HEK293 (cell line): ENCODE results near the gene SLC16A11.

Experiments used
- CTCF ChIA-PET: fragments of 350-600 bp; formaldehyde crosslinking; extraction: SDS; loops from one replicate; lab custom pipeline; 2021; ENCODE audit warnings: antibody characterized with exemption; lab: Yijun Ruan, JAX
- POLR2A ChIA-PET: fragments of 300-600 bp; formaldehyde crosslinking; extraction: SDS; loops from one replicate; lab custom pipeline; 2020; ENCODE audit warnings: antibody characterized with exemption, inconsistent platforms; lab: Yijun Ruan, JAX
- H3K27ac ChIP-seq: fragments of 200-500 bp; sonication (Bioruptor generic); 2 replicates; pipeline ENCODE4 v1.5.1; 2014; ENCODE audit warnings: low read depth, low read length, control low read depth, inconsistent platforms; ENCODE audit errors: extremely low read depth
- H3K36me3 ChIP-seq, 2 experiments: fragments of 200-500 bp in 1 of 2; sonication (Bioruptor generic) in 1 of 2; 1 replicate in 1 of 2; 2 replicates in 1 of 2; pipeline ENCODE4 v1.5.1; 2014 to 2017; ENCODE audit warnings: inconsistent platforms in 2 of 2, low read length in 2 of 2; ENCODE audit not compliant: control insufficient read depth in 2 of 2, insufficient read depth in 1 of 2
- H3K4me1 ChIP-seq: fragments of 200-500 bp; sonication (Bioruptor generic); 2 replicates; pipeline ENCODE4 v1.5.1; 2014; ENCODE audit warnings: mild to moderate bottlenecking, low read length, inconsistent platforms; ENCODE audit not compliant: control insufficient read depth, insufficient read depth
- H3K4me3 ChIP-seq: 2 replicates; pipeline ENCODE4 v1.5.1; 2011; ENCODE audit warnings: low read depth, mild to moderate bottlenecking, control low read depth, low read length, moderate library complexity
- H3K9me3 ChIP-seq: fragments of 200-500 bp; sonication (Bioruptor generic); 2 replicates; pipeline ENCODE4 v1.5.1; 2014; ENCODE audit warnings: low read depth, low read length, inconsistent platforms; ENCODE audit not compliant: control insufficient read depth, insufficient read depth
- GLI2 ChIP-seq: fragments of 450-650 bp; formaldehyde crosslinking; IDR thresholded peaks from 2 replicates; pipeline ENCODE4; 2017; ENCODE audit warnings: missing biosample characterization, missing genetic modification characterization, low read depth, borderline replicate concordance
- HIC1 ChIP-seq: fragments of 450-650 bp; formaldehyde crosslinking; IDR thresholded peaks from 2 replicates; pipeline ENCODE4 v1.5.1; 2016; ENCODE audit warnings: missing biosample characterization, missing genetic modification characterization
- REPIN1 ChIP-seq: fragments of 450-650 bp; formaldehyde crosslinking; IDR thresholded peaks from 2 replicates; pipeline ENCODE4 v1.5.1; 2017; ENCODE audit warnings: missing biosample characterization, missing genetic modification characterization, low read depth
- SP2 ChIP-seq: fragments of 450-650 bp; formaldehyde crosslinking; IDR thresholded peaks from 2 replicates; pipeline ENCODE4 v1.5.1; 2016; ENCODE audit warnings: missing biosample characterization, missing genetic modification characterization
- ZBTB20 ChIP-seq: fragments of 450-650 bp; formaldehyde crosslinking; IDR thresholded peaks from 2 replicates; pipeline ENCODE4 v1.5.1; 2016; ENCODE audit warnings: missing biosample characterization, missing genetic modification characterization
- ZBTB48 ChIP-seq: fragments of 450-650 bp; formaldehyde crosslinking; IDR thresholded peaks from 2 replicates; pipeline ENCODE4 v1.5.1; 2016; ENCODE audit warnings: missing biosample characterization, missing genetic modification characterization
- ZFP41 ChIP-seq: fragments of 450-650 bp; formaldehyde crosslinking; IDR thresholded peaks from 2 replicates; pipeline ENCODE4 v1.5.1; 2016; ENCODE audit warnings: missing biosample characterization, missing genetic modification characterization, borderline replicate concordance
- ZNF138 ChIP-seq: fragments of 450-650 bp; formaldehyde crosslinking; IDR thresholded peaks from 2 replicates; pipeline ENCODE4 v1.5.1; 2016; ENCODE audit warnings: missing biosample characterization, missing genetic modification characterization, borderline replicate concordance
- ZNF157 ChIP-seq: fragments of 450-650 bp; formaldehyde crosslinking; IDR thresholded peaks from 2 replicates; pipeline ENCODE4 v1.5.1; 2016; ENCODE audit warnings: missing biosample characterization, missing genetic modification characterization
- ZNF16 ChIP-seq: fragments of 450-650 bp; formaldehyde crosslinking; IDR thresholded peaks from 2 replicates; pipeline ENCODE4 v1.5.1; 2016; ENCODE audit warnings: low read depth, missing biosample characterization, missing genetic modification characterization
- ZNF239 ChIP-seq: fragments of 450-650 bp; formaldehyde crosslinking; IDR thresholded peaks from 2 replicates; pipeline ENCODE4 v1.5.1; 2016; ENCODE audit warnings: missing biosample characterization, missing genetic modification characterization
- ZNF280C ChIP-seq: fragments of 450-650 bp; formaldehyde crosslinking; IDR thresholded peaks from 2 replicates; pipeline ENCODE4 v1.5.1; 2016; ENCODE audit warnings: missing biosample characterization, missing genetic modification characterization
- ZNF311 ChIP-seq: fragments of 450-650 bp; formaldehyde crosslinking; IDR thresholded peaks from 2 replicates; pipeline ENCODE4 v1.5.1; 2017; ENCODE audit warnings: missing biosample characterization, missing genetic modification characterization, borderline replicate concordance
- ZNF354C ChIP-seq: fragments of 450-650 bp; formaldehyde crosslinking; IDR thresholded peaks from 2 replicates; pipeline ENCODE4 v1.5.1; 2016; ENCODE audit warnings: missing biosample characterization, missing genetic modification characterization, low read depth, borderline replicate concordance
- ZNF561 ChIP-seq: fragments of 450-650 bp; IDR thresholded peaks from 2 replicates; pipeline ENCODE4 v1.5.1; 2018; ENCODE audit warnings: missing biosample characterization, missing genetic modification characterization, borderline replicate concordance
- ZSCAN23 ChIP-seq: fragments of 450-650 bp; formaldehyde crosslinking; IDR thresholded peaks from 2 replicates; pipeline ENCODE4 v1.5.1; 2016; ENCODE audit warnings: missing biosample characterization, missing genetic modification characterization
- ZSCAN5A ChIP-seq: fragments of 450-650 bp; formaldehyde crosslinking; IDR thresholded peaks from 2 replicates; pipeline ENCODE4 v1.5.1; 2016; ENCODE audit warnings: missing biosample characterization, missing genetic modification characterization
- TF ChIP-seq, protein P1 (sequence below): fragments of 450-650 bp; formaldehyde crosslinking; IDR thresholded peaks from 2 replicates; pipeline ENCODE4 v1.5.1; 2016; ENCODE audit warnings: missing biosample characterization, missing genetic modification characterization
- TF ChIP-seq, protein P2 (sequence below): fragments of 450-650 bp; formaldehyde crosslinking; IDR thresholded peaks from 2 replicates; pipeline ENCODE4 v1.5.1; 2017; ENCODE audit warnings: missing biosample characterization, mild to moderate bottlenecking, missing genetic modification characterization, moderate library complexity
- TF ChIP-seq, protein P3 (sequence below): fragments of 450-650 bp; formaldehyde crosslinking; IDR thresholded peaks from 2 replicates; pipeline ENCODE4 v1.5.1; 2016; ENCODE audit warnings: missing biosample characterization, missing genetic modification characterization
- TF ChIP-seq, protein P4 (sequence below): fragments of 450-650 bp; formaldehyde crosslinking; IDR thresholded peaks from 2 replicates; pipeline ENCODE4; 2016; ENCODE audit warnings: missing biosample characterization, missing genetic modification characterization

The SLC16A11 gene

GRCh38 chr17:7060165-7060891 lies 16.4 kb upstream of the SLC16A11 start (continued):
- TF ChIP-seq, protein P1, sequence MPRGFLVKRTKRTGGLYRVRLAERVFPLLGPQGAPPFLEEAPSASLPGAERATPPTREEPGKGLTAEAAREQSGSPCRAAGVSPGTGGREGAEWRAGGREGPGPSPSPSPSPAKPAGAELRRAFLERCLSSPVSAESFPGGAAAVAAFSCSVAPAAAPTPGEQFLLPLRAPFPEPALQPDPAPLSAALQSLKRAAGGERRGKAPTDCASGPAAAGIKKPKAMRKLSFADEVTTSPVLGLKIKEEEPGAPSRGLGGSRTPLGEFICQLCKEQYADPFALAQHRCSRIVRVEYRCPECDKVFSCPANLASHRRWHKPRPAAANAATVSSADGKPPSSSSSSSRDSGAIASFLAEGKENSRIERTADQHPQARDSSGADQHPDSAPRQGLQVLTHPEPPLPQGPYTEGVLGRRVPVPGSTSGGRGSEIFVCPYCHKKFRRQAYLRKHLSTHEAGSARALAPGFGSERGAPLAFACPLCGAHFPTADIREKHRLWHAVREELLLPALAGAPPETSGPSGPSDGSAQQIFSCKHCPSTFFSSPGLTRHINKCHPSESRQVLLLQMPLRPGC, result 0 out of 2 replicates have a peak, but pooled peaks have one; percentile 24

DNA sequence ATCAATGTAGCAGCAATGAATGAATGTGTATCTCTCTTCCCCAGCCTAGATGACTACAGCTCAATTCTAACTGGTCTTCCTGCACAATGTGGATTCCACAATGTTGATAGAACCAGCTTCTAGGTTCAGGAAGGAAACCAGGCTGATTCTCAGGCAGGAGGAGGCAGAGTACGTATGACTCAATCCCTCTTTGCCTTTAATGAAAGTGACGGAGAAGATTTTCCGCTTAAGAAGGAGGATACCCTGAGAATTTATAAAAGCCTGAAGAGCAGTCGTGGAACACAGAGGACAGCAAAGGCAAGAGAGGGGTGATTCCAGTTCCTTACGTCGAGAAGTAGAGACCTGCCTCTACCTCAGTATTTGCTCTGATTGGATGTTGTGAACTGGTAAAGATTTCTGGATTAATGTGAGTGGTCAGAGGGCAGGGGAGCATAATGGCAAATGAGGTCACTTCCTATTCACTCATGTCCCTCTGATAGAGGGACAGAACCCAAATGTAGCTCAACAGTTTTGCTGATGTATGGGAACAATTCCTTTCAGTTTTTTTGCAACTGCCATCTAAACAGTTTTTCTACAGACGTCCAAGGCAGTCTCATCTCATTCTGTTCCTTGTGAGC lies 15.0 kb upstream of the SLC16A11 start:
- ChIA-PET POLR2A (no interaction called here), CTCF (interaction anchor here (0.7 to 3.1 kb wide), 6 partner anchors 13 to 119 kb away, joined by 3 to 15 read pairs (median 5); no protein-coding TSS in a partner anchor)
- H3K4me1 ChIP-seq, result 0 out of 2 replicates have a peak, but pooled peaks cover 5% of the 10 kb centered on the region
- no peaks in the 10 kb centered on the region for H3K36me3 ChIP-seq
- H3K9me3 ChIP-seq, result no peaks in the 10 kb centered on the region
- H3K4me3 ChIP-seq, result no peak overlapping the region
- H3K27ac ChIP-seq, result no peak overlapping the region
- TF ChIP-seq ZBTB48, result no peak
- no peak for TF ChIP-seq ZBTB20 (tag by site-specific recombination)
- no peak for TF ChIP-seq ZNF354C (tag by site-specific recombination)
- no peak for TF ChIP-seq ZNF138
- no peak for TF ChIP-seq GLI2 (tag by site-specific recombination)
- TF ChIP-seq ZNF561, result no peak
- TF ChIP-seq, protein P2, sequence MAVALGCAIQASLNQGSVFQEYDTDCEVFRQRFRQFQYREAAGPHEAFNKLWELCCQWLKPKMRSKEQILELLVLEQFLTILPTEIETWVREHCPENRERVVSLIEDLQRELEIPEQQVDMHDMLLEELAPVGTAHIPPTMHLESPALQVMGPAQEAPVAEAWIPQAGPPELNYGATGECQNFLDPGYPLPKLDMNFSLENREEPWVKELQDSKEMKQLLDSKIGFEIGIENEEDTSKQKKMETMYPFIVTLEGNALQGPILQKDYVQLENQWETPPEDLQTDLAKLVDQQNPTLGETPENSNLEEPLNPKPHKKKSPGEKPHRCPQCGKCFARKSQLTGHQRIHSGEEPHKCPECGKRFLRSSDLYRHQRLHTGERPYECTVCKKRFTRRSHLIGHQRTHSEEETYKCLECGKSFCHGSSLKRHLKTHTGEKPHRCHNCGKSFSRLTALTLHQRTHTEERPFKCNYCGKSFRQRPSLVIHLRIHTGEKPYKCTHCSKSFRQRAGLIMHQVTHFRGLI (tag by site-specific recombination), result no peak
- TF ChIP-seq HIC1 (tag by site-specific recombination), result no peak
- TF ChIP-seq ZNF239 (tag by site-specific recombination), result no peak
- no peak for TF ChIP-seq ZSCAN5A (tag by site-specific recombination)
- TF ChIP-seq ZNF16 (tag by site-specific recombination), result no peak
- no peak for TF ChIP-seq ZNF157
- no peak for TF ChIP-seq REPIN1 (tag by site-specific recombination)
- no peak for TF ChIP-seq SP2 (tag by site-specific recombination)
- TF ChIP-seq ZFP41 (tag by site-specific recombination), result no peak
- TF ChIP-seq, protein P3, sequence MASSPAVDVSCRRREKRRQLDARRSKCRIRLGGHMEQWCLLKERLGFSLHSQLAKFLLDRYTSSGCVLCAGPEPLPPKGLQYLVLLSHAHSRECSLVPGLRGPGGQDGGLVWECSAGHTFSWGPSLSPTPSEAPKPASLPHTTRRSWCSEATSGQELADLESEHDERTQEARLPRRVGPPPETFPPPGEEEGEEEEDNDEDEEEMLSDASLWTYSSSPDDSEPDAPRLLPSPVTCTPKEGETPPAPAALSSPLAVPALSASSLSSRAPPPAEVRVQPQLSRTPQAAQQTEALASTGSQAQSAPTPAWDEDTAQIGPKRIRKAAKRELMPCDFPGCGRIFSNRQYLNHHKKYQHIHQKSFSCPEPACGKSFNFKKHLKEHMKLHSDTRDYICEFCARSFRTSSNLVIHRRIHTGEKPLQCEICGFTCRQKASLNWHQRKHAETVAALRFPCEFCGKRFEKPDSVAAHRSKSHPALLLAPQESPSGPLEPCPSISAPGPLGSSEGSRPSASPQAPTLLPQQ (tag by site-specific recombination), result no peak
- no peak for TF ChIP-seq ZNF280C (tag by site-specific recombination)
- TF ChIP-seq, protein P4, sequence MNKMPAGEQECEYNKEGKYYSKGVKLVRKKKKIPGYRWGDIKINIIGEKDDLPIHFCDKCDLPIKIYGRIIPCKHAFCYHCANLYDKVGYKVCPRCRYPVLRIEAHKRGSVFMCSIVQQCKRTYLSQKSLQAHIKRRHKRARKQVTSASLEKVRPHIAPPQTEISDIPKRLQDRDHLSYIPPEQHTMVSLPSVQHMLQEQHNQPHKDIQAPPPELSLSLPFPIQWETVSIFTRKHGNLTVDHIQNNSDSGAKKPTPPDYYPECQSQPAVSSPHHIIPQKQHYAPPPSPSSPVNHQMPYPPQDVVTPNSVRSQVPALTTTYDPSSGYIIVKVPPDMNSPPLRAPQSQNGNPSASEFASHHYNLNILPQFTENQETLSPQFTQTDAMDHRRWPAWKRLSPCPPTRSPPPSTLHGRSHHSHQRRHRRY (tag by site-specific recombination), result no peak
- TF ChIP-seq ZNF311, result no peak
- TF ChIP-seq ZSCAN23 (tag by site-specific recombination), result no peak
- TF ChIP-seq, all 188 proteins: peak for 0
